Mesenteric fat pad (tissue), 1 donor: ENCODE results near the gene GFER. TPM values are rescaled to one million over a fixed set of nuclear protein-coding genes. Genes with fewer than 3 reads are reported as not detected.

Experiments
- total RNA-seq: library from RNA; stranded (reverse); fragmentation: NEBNext Ultra II Directional; extraction: Animal tissue kit (Norgen Biotek cat#: 25700); gene quantifications from one replicate; pipeline ENCODE4 v1.2.1, GENCODE V29; 2021
- donor health status: DM: yes; HTN: yes; CAD: no.

Gene GFER
- total RNA-seq, 1 donor from 2014 or later, result 15.7 TPM

Other genes starting within 250 kb of the GFER start
- gene NME3, start 212.7 kb upstream of the GFER start, total RNA-seq, result 34.6 TPM
- gene EME2, start 211.4 kb upstream of the GFER start, total RNA-seq, result 14.5 TPM
- gene MRPS34, start 211.1 kb upstream of the GFER start, total RNA-seq, result 71.3 TPM
- gene SPSB3, start 201.6 kb upstream of the GFER start, total RNA-seq, result 28.8 TPM
- 35.1 TPM for gene NUBP2, start 201.2 kb upstream of the GFER start, total RNA-seq
- not detected for gene IGFALS, start 190.5 kb upstream of the GFER start, total RNA-seq
- gene HAGH, start 157.4 kb upstream of the GFER start, total RNA-seq, result 58.4 TPM
- gene FAHD1, start 157.0 kb upstream of the GFER start, total RNA-seq, result 17.9 TPM
- not detected for gene MEIOB, start 112.0 kb upstream of the GFER start, total RNA-seq
- not detected for gene HS3ST6, start 65.8 kb upstream of the GFER start, total RNA-seq
- gene MSRB1, start 41.0 kb upstream of the GFER start, total RNA-seq, result 27.1 TPM
- gene RPL3L, start 29.5 kb upstream of the GFER start, total RNA-seq, result not detected
- gene NDUFB10, start 24.7 kb upstream of the GFER start, total RNA-seq, result 126 TPM
- gene RPS2, start 19.4 kb upstream of the GFER start, total RNA-seq, result 1,385 TPM
- not detected for gene RNF151, start 17.3 kb upstream of the GFER start, total RNA-seq
- gene TBL3, start 12.1 kb upstream of the GFER start, total RNA-seq, result 26.5 TPM
- not detected for gene NOXO1, start 2.7 kb upstream of the GFER start, total RNA-seq
- gene SYNGR3, start 5.8 kb downstream of the GFER start, total RNA-seq, result not detected
- gene ZNF598, start 25.6 kb downstream of the GFER start, total RNA-seq, result 50.5 TPM
- 0.58 TPM for gene NPW, start 35.6 kb downstream of the GFER start, total RNA-seq
- gene NHERF2, start 42.7 kb downstream of the GFER start, total RNA-seq, result 238 TPM
- 9.9 TPM for gene NTHL1, start 63.6 kb downstream of the GFER start, total RNA-seq
- 88.3 TPM for gene TSC2, start 63.8 kb downstream of the GFER start, total RNA-seq
- 99.4 TPM for gene PKD1, start 151.7 kb downstream of the GFER start, total RNA-seq
- gene RAB26, start 164.4 kb downstream of the GFER start, total RNA-seq, result not detected
- gene TRAF7, start 171.6 kb downstream of the GFER start, total RNA-seq, result 63.5 TPM
- 0.06 TPM for gene CASKIN1, start 212.4 kb downstream of the GFER start, total RNA-seq
- gene MLST8, start 221.3 kb downstream of the GFER start, total RNA-seq, result 21.9 TPM
- 2.9 TPM for gene BRICD5, start 226.7 kb downstream of the GFER start, total RNA-seq
- gene PGP, start 230.6 kb downstream of the GFER start, total RNA-seq, result 11.8 TPM
- 15.1 TPM for gene E4F1, start 239.4 kb downstream of the GFER start, total RNA-seq